Mesodermal cell (in vitro differentiated cells): ENCODE results near the gene PSTPIP1.

Experiments used
- H3K27ac ChIP-seq: 2 replicates; pipeline ENCODE4 v1.7.0; 2013; ENCODE audit warnings: mild to moderate bottlenecking, low read depth, low read length, moderate library complexity; ENCODE audit not compliant: severe bottlenecking
- H3K36me3 ChIP-seq: 2 replicates; pipeline ENCODE4 v1.7.1; 2013; ENCODE audit warnings: mild to moderate bottlenecking, low read length, moderate library complexity; ENCODE audit not compliant: control insufficient read depth, insufficient read depth
- H3K4me1 ChIP-seq: one replicate; pipeline ENCODE4 v1.7.1; 2013; ENCODE audit warnings: mild to moderate bottlenecking, low read length; ENCODE audit not compliant: insufficient read depth, control insufficient read depth, poor library complexity, severe bottlenecking
- H3K4me3 ChIP-seq: 2 replicates; pipeline ENCODE4 v1.7.0; 2013; ENCODE audit warnings: low read length, control low read depth, mild to moderate bottlenecking; ENCODE audit not compliant: insufficient read depth, poor library complexity, severe bottlenecking; ENCODE audit errors: extremely low read depth
- H3K9me3 ChIP-seq: 2 replicates; pipeline ENCODE4 v1.7.1; 2013; ENCODE audit warnings: mild to moderate bottlenecking, low read length, moderate library complexity; ENCODE audit not compliant: control insufficient read depth
- WGBS, 2 experiments: methylation state at CpG; one replicate each; pipeline ENCODE4 v1.1.5; 2013; ENCODE audit warnings: missing lambda C conversion rate in 2 of 2; ENCODE audit not compliant: insufficient coverage in 2 of 2; 5-methylcytosine and 5-hydroxymethylcytosine counted together

PSTPIP1 gene

DNA sequence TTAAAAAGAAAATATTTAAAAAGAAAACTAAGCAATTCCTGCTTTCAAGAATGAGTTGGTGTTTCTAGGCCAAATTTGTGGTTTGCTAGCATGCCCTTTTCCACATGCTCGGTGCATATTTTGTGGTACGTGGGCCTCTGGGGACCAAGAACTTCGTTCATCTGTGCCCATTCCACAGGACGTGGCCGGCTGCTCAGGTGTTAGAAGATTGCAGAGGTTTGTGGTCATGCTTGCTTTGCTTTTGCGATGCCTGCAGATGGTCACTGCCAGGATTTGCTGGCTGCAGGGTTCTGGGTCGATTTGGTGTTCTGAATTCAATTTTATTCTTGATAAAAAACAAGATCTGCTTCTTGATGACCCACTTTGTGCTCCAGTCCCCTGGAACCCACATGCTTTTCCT lies 7.5 kb downstream of the PSTPIP1 start:
- Histone ChIP-seq H3K9me3 (no peaks in the 10 kb centered on the region), H3K27ac (no peak overlapping the region), H3K4me3 (no peak overlapping the region), H3K36me3 (no peaks in the 10 kb centered on the region), H3K4me1 (no peaks in the 10 kb centered on the region)
- WGBS, 2 experiments, result 95 to 98% methylated on average over 5 to 6 of the region's 7 CpGs

DNA sequence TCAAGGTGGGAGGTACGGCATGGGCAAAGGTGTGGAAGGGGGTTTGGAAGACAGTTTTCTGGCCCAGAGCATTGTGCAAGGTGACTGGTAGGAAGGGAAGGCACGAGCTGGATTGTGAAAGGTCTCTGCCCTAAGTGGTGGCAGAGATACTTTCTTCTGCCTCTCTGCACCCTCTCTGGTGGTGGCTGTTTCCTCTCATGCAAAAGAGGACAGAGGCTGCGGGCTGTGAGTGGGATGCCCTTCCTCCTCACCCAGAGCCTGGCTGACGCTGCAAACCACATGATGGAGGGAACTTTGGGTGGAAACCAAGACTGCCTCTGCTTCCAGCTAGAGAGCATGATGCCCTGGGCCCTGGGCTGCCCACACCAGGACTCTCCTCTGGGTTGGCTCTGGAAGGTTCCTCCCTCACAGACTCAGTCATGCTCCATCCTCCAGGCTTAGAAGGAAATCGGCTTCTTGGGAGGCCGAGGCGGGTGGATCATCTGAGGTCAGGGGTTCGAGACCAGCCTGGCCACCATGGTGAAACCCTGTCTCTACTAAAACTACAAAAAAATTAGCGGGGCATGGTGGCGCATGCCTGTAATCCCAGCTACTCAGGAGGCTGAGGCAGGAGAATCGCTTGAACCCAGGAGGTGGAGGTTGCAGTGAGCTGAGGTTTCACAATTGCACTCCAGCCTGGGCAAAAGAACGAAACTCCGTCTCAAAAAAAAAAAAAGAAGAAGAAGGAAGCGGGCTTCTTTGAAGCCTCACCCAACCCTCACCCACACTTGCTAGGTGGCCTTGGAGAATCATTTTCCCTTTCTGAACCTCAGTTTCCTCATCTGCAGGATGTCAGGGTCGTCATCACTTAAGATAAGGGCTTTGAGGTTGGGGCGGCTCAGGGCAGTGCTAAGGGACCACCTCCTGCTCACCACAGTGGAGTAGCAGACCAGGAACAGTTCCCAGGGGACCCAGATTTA lies 8.3 kb downstream of the PSTPIP1 start:
- Histone ChIP-seq H3K9me3 (no peaks in the 10 kb centered on the region), H3K4me1 (no peaks in the 10 kb centered on the region), H3K4me3 (no peak overlapping the region), H3K27ac (no peak overlapping the region), H3K36me3 (no peaks in the 10 kb centered on the region)
- 93 to 96% methylated on average over 7 to 9 of the region's 16 CpGs for WGBS, 2 experiments

DNA sequence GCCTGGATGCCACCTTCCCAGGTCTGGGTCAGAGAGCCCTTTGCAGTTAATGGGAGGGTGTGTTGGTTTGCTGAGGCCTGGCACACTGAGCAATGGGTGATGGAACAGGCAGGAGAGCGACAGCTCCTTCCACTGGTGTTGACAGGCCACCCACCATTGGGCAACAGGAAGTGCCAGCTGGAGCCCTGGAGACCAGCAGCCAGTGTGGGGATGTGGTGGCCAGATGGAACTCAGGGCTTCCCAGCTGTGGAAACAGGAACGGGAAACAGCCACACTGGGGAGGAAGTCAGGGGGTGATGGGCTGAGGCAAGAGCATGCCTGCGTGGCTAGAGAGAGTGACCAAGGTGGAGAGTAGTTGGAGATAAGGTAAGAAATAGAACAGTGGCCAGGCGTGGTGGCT lies 9.3 kb downstream of the PSTPIP1 start:
- H3K9me3 ChIP-seq, result no peaks in the 10 kb centered on the region
- no peak overlapping the region for H3K27ac ChIP-seq
- no peaks in the 10 kb centered on the region for H3K4me1 ChIP-seq
- H3K36me3 ChIP-seq, result no peaks in the 10 kb centered on the region
- no peak overlapping the region for H3K4me3 ChIP-seq
- 93 to 94% methylated on average over 4 of the region's 4 CpGs for WGBS, 2 experiments

DNA sequence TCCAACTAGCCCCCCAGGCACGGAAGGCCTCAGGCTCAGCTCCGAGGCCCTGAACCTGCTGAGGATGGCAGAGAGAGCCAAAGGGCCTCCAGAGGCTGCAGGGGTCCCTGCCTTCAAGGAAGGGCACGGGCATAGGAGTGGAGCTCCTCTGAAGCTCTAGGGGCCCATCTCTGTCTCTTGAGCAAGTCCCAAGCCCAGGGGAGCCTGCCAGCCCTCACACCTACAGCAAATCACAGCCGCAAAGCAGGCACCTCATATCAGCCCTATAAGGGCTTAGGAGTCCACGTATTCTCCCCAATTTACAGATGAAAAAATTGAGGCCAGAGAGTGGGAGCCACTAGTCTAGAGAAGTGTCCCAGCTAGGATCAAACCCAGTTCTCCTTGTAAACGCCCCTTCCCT lies 14.2 kb downstream of the PSTPIP1 start:
- H3K4me3 ChIP-seq, result no peak overlapping the region
- no peak overlapping the region for H3K27ac ChIP-seq
- H3K4me1 ChIP-seq, result no peaks in the 10 kb centered on the region
- H3K9me3 ChIP-seq, result no peaks in the 10 kb centered on the region
- H3K36me3 ChIP-seq, result no peaks in the 10 kb centered on the region
- WGBS, 2 experiments, result 79 to 95% methylated on average over 6 of the region's 6 CpGs

DNA sequence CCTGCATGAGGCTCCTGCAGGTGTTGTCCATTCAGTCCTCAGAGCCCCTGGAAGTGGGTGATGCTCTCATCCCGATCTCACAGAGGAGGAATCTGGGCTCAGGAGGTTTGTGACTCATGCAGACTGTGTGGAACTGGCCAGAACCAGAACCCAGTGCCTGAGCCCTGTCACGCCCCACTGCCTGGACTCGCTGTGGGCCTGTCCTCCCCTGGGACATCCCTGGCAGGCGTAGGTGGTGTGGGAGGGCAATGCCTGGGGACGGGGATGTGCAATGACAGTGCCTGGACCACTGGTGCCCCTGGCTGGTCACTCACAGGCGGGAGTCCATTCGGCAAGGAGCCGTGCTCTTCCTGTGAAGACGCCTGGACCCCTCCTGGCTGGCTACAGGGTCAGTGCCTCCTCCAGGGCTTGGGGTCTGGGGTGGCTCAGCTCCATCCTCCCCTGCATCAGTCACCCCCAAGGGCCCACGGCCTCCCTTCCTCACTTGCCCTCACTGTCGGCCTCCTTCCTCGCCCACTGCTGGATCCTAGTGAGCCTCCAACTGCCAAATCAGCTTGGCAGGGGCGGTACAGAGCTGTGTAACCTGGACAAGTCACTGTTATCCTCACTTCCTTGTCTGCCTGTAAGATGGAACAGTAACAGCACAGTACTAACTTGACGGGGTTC lies 14.9 kb downstream of the PSTPIP1 start:
- H3K4me3 ChIP-seq, result no peak overlapping the region
- no peaks in the 10 kb centered on the region for H3K9me3 ChIP-seq
- WGBS, 2 experiments, result 87 to 89% methylated on average over 11 to 13 of the region's 14 CpGs
- H3K27ac ChIP-seq, result no peak overlapping the region
- no peaks in the 10 kb centered on the region for H3K36me3 ChIP-seq
- H3K4me1 ChIP-seq, result no peaks in the 10 kb centered on the region

DNA sequence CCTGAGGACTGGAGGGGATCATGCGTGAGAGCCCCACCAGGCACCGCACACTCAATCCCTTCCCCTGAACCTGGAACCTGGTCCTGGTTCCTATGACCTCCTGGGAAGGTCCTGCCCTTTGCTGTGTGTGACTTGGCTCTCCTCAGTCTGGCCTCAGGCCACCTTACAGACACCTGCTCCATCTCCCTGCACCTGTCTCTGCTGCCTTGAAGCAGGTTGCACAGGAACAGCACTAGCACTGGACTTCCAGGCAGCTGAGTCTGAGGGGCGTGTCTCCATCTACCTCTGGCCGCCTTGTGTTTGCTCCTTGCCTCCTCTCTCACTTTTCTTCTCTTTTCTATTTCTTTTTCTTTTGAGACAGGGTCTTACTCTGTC lies 15.4 kb downstream of the PSTPIP1 start:
- Histone ChIP-seq H3K36me3 (no peaks in the 10 kb centered on the region), H3K27ac (no peak overlapping the region), H3K4me1 (no peaks in the 10 kb centered on the region), H3K9me3 (no peaks in the 10 kb centered on the region), H3K4me3 (no peak overlapping the region)
- 87 to 100% methylated on average over 3 to 4 of the region's 4 CpGs for WGBS, 2 experiments

DNA sequence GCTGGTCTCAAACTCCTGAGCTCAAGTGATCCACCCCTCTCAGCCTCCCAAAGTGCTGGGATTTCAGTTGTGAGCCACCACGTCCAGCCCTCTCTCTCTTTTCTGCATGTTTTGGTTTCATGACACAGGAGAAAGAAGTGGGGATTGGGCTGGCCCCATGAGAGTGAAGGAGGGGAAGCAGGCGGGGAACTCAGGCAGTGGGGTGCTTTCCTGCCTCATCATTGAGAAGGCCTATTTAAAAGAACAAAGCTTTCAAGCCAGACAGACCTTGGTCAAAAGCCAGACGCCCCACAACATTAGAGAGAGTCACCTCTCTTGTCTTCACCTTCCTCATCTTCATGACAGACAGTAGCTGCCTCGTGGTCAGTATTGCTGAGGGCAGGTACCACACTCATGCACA lies 15.9 kb downstream of the PSTPIP1 start:
- H3K4me1 ChIP-seq, result no peaks in the 10 kb centered on the region
- H3K9me3 ChIP-seq, result no peaks in the 10 kb centered on the region
- no peak overlapping the region for H3K4me3 ChIP-seq
- 81 to 89% methylated on average over 2 to 3 of the region's 4 CpGs for WGBS, 2 experiments
- no peak overlapping the region for H3K27ac ChIP-seq
- H3K36me3 ChIP-seq, result no peaks in the 10 kb centered on the region

DNA sequence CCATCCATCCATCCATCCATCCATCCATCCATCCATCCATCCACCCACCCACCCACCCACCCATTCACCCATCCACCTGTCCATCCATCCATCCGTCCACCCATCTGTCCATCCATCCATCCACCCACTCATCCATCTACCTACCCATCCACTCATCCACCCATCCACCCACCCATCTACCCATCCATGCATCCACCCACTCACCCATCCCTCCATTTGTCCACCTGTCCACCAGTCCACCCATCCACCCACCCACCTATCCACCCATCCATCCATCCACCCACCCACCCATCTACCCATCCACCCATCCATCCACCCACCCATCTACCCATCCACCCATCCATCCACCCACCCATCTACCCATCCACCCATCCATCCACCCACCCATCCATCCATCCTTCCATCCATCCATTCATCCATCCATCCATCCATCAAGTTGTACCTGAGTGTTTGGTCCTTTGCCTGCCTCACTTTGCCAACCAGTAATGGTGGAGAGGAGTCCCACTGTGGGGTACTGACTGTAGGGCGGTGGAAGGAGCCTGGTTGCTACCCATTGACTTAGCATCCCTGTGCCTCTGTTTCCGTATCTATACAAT lies 17.3 kb downstream of the PSTPIP1 start:
- Histone ChIP-seq H3K9me3 (no peaks in the 10 kb centered on the region), H3K4me1 (no peaks in the 10 kb centered on the region), H3K27ac (no peak overlapping the region), H3K36me3 (no peaks in the 10 kb centered on the region), H3K4me3 (no peak overlapping the region)
- 94 to 100% methylated on average over 1 to 3 of the region's 3 CpGs for WGBS, 2 experiments

DNA sequence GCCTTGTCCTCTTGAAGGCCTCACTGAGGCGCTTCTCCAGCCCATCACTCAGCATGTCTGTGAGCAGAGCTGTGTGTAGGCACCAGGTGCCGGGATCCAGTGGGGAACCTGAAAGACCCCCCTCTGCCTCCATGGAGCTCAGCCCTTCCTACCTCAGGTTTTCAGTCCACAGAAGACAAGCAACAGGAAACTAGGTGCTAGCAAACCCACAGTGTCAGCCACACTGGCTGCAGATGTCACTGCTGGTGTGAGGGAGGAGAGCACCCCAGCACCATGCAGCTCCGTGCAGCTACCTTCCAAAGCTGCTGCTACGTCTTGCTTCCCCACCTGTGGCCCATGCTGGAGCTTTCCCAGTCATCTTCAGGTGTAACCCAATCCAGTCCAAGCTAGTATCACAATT lies 17.9 kb downstream of the PSTPIP1 start:
- H3K9me3 ChIP-seq, result no peaks in the 10 kb centered on the region
- H3K36me3 ChIP-seq, result no peaks in the 10 kb centered on the region
- no peak overlapping the region for H3K4me3 ChIP-seq
- no peak overlapping the region for H3K27ac ChIP-seq
- 61 to 80% methylated on average over 1 to 3 of the region's 4 CpGs for WGBS, 2 experiments
- no peaks in the 10 kb centered on the region for H3K4me1 ChIP-seq

DNA sequence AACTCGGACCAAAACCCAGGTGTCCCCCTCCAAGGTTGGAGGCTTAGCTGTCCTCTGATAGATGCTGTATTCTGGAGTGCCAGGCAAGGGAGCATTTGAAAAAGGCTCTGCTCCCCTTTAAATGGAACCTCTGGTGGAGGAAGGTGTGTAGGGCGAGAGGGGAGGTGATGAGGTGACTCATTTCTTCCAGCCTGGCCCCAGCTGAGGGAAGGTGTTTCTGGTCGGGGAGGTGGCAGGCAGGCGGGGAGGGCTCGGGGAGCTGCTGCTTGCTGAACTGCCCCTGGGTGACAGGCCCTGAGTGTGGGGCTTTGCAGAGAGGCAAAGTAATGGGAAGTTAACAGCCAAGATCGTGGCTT lies 18.8 kb downstream of the PSTPIP1 start:
- no peaks in the 10 kb centered on the region for H3K36me3 ChIP-seq
- H3K4me1 ChIP-seq, result no peaks in the 10 kb centered on the region
- no peaks in the 10 kb centered on the region for H3K9me3 ChIP-seq
- H3K4me3 ChIP-seq, result no peak overlapping the region
- H3K27ac ChIP-seq, result no peak overlapping the region
- WGBS, 2 experiments, result 78 to 82% methylated on average over 5 to 6 of the region's 6 CpGs
